Measurements from ENCODE around the gene MAP4K3. TPM values are rescaled to one million over a fixed set of nuclear protein-coding genes. Genes with fewer than 3 reads are reported as not detected.
"Not testable (repeated sequence)": the region's sequence is repeated elsewhere in the genome, so short reads cannot be mapped to it uniquely, and the experiment has no call there.

The MAP4K3 gene
- total and polyA plus RNA-seq, 2 of the 8 experiments (the other 6 are each of a cell fraction or from before 2014, with no cell fraction given) = 11.4 to 63.0 TPM

- H3K9ac ChIP-seq (replicated peaks in 1 of 4; ENCODE audit: extremely low read depth in 1 of 4, low read depth in 3 of 4, low read length in 3 of 4); H4K91ac ChIP-seq (replicated peaks; ENCODE audit: insufficient read length, low read length); H2AK5ac ChIP-seq (ENCODE audit: low read depth, low read length); H3K9me3 ChIP-seq (ENCODE audit: insufficient read depth in 2 of 2, low read depth in 1 of 2, low read length in 1 of 2); H3K18ac ChIP-seq (ENCODE audit: extremely low read depth, low read length); H3K27me3 ChIP-seq (replicated peaks in 1 of 4; ENCODE audit: control insufficient read depth in 3 of 4, extremely low read depth in 1 of 4, insufficient read depth in 3 of 4, low read length in 3 of 4); H3K27ac ChIP-seq (ENCODE audit: low read depth, low read length); H2BK15ac ChIP-seq (ENCODE audit: low read length); H3K4me2 ChIP-seq (ENCODE audit: insufficient read depth in 1 of 2, low read depth in 2 of 2, low read length in 2 of 2); H2BK120ac ChIP-seq (replicated peaks; ENCODE audit: low read depth, low read length); H3K23me2 ChIP-seq (ENCODE audit: low read depth, low read length); H2BK5ac ChIP-seq (ENCODE audit: low read depth, low read length); H3K4me3 ChIP-seq (ENCODE audit: extremely low read depth in 1 of 4, insufficient read depth in 2 of 4, low read depth in 3 of 4, low read length in 4 of 4); POLR2A ChIA-PET (ENCODE audit: partially characterized antibody); H2AFZ ChIP-seq (ENCODE audit: low read length); H4K8ac ChIP-seq (ENCODE audit: extremely low read depth, insufficient read depth, low read length); H3K23ac ChIP-seq (ENCODE audit: insufficient read length); H4K5ac ChIP-seq (ENCODE audit: insufficient read length, low read depth, low read length); H3K14ac ChIP-seq (ENCODE audit: insufficient read length); H3K79me2 ChIP-seq (ENCODE audit: control insufficient read depth in 1 of 2, insufficient read depth in 2 of 2, low read length in 2 of 2); CTCF ChIA-PET (ENCODE audit: partially characterized antibody); H3K79me1 ChIP-seq (ENCODE audit: low read depth, low read length); H3K4me1 ChIP-seq (replicated peaks in 1 of 4; ENCODE audit: control insufficient read depth in 3 of 4, insufficient read depth in 4 of 4, low read length in 3 of 4); H2BK20ac ChIP-seq (ENCODE audit: low read length); H4K20me1 ChIP-seq (replicated peaks in 1 of 2; ENCODE audit: control insufficient read depth in 1 of 2, insufficient read depth in 2 of 2, low read length in 2 of 2); FAIRE-seq; H3K4ac ChIP-seq (replicated peaks; ENCODE audit: insufficient read length, low read depth, low read length); H2BK12ac ChIP-seq (ENCODE audit: low read depth, low read length); DNase-seq (ENCODE audit: low read depth in 1 of 2, low spot score in 2 of 2); H3K56ac ChIP-seq (replicated peaks; ENCODE audit: insufficient read length, low read depth, low read length): not testable (repeated sequence)
- peaks cover 0 to 12% (median 0%) of the 10 kb centered on the region in 4 experiments; a peak in 1 of 8 replicates for H3K36me3 ChIP-seq (ENCODE audit: control insufficient read depth in 2 of 4, insufficient read depth in 4 of 4, low read length in 3 of 4)
- WGBS, 2 experiments (ENCODE audit: extremely low coverage in 1 of 2, insufficient coverage in 1 of 2, insufficient read length in 1 of 2, insufficient replicate concordance in 2 of 2, low coverage in 1 of 2, low lambda C conversion rate in 2 of 2, missing lambda C conversion rate in 1 of 2) = 89% methylated on average over 15 of the region's 16 CpGs; no CpG with 5 or more reads in 1 of the 2 experiments
Measured at GRCh38 chr2:39321056-39322035, 115.7 kb downstream of the MAP4K3 start.
